Stimulated activated CD4-positive, alpha-beta T cell treated with anti-CD3 and anti-CD28 coated beads, TNF-alpha, amount 100 ng/mL, for 48 hours (primary cell): ENCODE measurements around the gene NAGLU.

Experiments
- DNase-seq, 3 donors: peaks; one replicate each; pipeline ENCODE4 v3.0.0-alpha.2; 2020; ENCODE audit warnings: low read depth in 3 of 3

The NAGLU gene

DNA sequence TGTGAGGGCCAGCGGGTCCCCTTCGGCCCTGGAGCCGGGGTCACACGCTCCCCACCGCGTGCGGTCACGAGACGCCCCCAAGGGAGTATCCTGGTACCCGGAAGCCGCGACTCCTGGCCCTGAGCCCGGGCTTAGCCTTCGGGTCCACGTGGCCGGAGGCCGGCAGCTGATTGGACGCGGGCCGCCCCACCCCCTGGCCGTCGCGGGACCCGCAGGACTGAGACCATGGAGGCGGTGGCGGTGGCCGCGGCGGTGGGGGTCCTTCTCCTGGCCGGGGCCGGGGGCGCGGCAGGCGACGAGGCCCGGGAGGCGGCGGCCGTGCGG, at the start of gene NAGLU:
Gene NAGLU (plus strand): TSS at position 194 of the 324 bp plus-strand sequence. CDS start 32 bp downstream, at position 226.
- peak; percentile 75 to 84 (median 77) for DNase-seq

DNA sequence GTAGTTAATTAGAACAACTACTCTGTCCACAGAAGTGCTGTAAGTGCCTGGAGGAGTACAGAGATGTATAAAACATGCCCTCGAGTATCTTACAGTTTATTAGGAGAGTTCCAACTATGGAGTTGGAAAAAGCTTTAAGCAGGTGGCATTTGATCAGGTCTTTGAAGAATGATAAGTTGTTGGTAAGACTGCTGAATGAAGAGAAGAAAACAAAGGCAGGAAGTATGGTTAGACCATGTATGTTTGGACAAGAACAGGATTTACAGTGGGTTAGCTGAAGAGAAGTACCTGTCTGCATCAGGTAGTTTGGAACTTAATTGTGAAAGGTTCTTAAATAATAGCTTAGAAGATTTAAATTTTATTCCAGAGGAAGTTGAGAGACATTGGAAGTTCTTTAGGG, 48.0 kb upstream of the NAGLU start:
- no peak for DNase-seq

- DNase-seq = no peak
These were observed 42.7 kb upstream of the NAGLU start for GRCh38 chr17:42493319-42493718.

DNA sequence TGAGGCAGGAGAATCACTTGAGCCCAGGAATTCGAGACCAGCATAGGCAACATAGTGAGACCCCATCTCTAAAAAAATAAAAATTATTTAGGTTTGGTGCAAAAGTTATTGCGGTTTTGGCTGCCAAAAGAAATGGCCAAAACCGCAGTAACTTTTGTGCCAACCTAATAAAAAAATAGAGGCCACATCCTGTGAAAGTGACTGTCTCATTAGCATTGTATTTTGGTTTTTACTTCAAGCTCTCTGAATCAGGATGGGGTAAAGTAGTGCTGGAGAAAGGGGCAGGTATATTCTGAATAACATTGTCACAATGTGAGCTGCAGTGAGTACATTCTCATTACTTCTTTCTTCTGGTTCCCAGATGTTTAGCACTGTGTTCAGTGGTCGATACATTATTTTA, 41.4 kb upstream of the NAGLU start:
- DNase-seq = no peak

GRCh38 chr17:42498828-42499227, 37.2 kb upstream of the NAGLU start:
- no peak for DNase-seq

- DNase-seq = no peak
These were observed 34.0 kb upstream of the NAGLU start for GRCh38 chr17:42502091-42502490.

DNA sequence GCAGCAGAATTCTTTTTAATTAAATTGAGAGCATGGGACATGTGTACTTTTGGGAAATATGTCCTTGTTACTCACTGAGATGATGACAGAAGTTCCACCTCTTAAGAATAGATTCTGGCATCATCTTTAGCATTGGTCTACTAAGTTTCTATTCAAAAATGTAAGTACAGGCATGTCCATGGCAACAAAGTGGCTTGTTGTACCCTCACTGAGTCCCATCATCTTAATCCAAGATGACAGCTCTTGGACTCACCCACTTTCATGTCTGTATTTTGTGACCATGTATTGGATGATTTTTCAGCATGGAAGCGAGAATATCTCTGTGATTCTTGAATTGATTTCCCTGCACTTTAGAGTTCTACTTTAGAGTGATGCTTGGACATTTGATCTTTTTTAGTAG, 33.1 kb upstream of the NAGLU start:
- no peak for DNase-seq

DNA sequence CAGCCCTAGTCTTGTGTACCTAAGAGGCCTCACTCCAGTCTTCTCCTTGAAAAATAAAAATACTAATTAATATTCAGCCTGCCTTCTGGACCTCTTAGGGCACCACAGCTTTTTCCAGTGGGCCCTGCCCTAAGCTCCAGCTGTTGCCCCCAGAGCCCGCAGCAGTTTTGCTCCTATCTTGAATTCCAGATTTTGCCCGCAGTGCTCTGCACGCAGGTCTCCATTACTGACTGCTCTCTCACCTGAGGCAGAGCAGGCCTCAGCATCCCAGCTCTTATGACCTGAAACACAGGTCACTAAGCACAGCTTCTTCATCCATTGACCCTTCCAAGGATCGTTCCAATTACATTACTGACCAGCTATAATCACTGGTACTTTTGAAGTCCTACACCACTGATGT, 28.4 kb upstream of the NAGLU start:
- no peak for DNase-seq

DNA sequence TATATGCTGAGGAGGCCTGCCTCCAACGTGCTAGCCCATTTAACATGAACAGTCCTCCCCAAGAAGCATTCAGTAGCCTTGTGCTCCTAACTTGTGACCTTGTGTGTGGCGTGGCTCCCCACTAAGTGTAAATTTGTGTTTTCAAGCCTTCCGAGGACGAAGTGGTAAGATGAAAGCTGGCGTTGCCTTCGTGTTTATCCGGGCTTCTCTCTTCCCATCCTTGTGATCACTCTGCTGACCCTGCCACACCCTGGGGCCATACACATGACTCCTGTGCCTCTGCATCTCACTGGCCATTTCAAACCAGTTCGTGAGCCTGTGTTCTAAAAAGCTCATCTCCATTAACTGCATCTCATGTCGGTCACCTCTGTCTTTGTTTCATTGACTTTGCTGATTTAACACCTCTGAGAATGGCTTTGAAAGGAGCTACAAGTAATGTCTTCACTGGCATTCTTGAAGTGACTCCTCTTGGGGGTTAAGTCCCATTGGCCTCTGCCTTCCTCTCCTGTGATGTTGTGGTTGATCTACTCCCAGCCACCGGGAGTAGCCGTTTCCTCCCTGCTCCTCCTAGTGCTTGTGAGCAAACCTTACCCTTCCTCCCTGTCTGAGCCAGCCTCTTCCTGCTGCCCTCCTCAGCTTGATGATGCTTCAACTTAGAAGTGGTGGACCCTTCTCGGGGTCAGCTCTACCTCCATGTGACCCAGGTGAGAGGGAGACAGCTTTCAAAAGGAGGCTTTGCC, 27.4 kb upstream of the NAGLU start:
- DNase-seq = no peak

DNA sequence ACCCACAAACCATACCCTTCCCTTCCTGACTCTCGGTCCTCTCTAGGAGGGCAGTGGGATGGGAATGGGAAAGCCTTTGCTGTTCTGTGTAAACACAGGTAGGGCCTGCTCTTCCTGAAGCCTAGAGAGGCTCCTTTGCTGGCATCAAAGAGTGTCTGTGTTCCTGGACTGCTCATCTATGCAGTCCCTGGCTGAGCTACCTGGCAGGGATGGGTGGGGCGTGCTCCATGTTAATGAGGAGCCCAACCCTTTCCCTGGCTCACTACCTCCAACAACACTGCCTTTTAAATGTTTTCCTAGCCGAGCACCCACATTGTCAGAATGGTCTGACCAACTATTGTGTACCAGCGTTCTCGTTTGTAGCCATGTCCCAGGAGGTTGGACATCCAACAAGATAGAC, 26.6 kb upstream of the NAGLU start:
- no peak for DNase-seq

DNA sequence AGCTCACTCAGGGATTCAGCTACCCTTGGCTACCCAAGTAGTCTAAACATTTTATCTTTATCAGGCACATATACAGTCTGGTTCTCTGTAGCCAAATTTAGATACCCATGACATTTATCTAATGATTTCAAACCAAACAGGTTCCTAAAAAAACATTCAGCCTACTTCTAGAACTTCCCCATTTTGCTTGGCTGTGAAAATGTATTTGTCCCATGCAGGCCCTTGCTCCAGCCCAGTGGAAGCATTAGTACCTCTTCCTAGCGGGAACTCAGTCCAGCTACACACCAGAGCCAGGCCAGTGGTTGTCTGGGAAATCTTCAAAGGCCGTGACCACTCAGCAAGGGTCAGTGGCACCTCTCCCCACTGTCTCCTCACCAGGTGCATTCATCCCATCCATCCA, 26.2 kb upstream of the NAGLU start:
- no peak for DNase-seq

- DNase-seq = no peak
These were observed 23.8 kb upstream of the NAGLU start for GRCh38 chr17:42512246-42512645.

GRCh38 chr17:42512733-42513251, 23.2 kb upstream of the NAGLU start:
- DNase-seq = no peak

- no peak for DNase-seq
These were observed 22.4 kb upstream of the NAGLU start for GRCh38 chr17:42513686-42514085.

DNA sequence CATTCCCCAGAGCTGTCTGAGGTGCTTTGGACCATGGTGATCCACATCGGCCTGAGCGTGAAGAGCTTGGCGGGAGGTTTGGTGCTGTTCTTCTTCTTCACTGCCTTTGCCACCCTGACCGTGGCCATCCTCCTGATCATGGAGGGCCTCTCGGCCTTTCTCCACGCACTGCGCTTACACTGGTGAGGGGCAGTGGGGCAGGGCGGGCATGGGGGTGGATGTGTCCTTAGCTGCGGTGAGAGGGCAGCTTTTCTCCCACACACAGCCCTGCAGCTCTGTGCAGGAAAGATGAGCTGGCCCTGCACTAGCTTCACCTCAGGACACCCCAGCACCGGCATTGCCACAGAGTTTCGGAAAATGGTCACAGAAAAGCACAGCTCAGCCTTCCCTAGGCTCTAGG, 21.8 kb upstream of the NAGLU start:
- no peak for DNase-seq

DNA sequence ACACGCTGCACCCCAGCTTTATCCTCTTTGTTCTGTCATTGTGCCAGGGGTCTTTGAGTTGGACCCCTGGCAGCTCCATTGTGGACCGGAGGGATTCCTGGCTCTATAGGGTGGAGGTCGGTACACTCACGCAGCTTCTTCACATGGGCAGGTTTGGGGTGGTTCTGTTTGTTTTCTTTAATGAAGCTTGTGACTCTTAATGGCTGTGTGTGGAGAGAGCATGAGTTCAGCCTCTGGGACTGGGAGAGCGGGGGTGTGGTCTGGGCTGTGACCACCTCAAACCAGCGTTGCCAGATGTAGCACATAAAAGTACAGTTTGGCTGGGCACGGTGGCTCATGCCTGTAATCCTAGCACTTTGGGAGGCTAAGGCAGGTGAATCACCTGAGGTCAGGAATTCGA, 21.2 kb upstream of the NAGLU start:
- no peak for DNase-seq

GRCh38 chr17:42517516-42517915, 18.5 kb upstream of the NAGLU start:
- peak; percentile 64 to 77 (median 73) for DNase-seq

DNA sequence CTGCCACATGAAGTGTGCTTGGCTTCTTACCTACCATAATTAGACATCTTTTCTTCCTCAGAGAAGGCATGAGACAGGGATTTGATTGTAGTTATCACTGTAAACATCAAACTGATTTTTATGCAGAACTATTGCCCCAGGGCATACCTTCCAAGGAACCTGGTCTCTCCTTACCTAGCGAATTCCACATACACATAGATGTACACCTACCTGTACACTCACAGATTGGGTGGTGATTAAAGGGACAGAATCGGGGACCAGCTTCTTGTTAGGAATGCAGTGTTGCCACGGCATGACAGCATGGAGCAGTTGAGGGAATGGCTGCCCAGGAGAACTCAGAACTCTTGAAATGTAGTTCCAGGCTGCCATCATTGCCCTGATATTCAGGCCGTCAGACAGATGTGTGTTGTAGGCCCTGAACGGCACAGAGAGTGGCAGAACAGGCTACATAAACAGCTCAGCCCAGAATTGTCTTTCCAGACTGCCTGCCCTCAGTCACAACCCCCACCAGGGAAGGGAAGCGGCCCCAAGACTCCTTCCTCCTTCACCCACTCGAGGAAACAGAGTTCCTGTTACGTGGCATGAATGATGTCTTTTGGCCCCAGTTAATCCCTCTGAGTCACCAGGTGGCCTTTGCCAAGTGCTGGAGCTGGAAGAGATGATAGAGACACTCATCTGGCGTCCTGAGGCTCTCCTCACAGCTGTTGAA, 17.8 kb upstream of the NAGLU start:
- DNase-seq = no peak

DNA sequence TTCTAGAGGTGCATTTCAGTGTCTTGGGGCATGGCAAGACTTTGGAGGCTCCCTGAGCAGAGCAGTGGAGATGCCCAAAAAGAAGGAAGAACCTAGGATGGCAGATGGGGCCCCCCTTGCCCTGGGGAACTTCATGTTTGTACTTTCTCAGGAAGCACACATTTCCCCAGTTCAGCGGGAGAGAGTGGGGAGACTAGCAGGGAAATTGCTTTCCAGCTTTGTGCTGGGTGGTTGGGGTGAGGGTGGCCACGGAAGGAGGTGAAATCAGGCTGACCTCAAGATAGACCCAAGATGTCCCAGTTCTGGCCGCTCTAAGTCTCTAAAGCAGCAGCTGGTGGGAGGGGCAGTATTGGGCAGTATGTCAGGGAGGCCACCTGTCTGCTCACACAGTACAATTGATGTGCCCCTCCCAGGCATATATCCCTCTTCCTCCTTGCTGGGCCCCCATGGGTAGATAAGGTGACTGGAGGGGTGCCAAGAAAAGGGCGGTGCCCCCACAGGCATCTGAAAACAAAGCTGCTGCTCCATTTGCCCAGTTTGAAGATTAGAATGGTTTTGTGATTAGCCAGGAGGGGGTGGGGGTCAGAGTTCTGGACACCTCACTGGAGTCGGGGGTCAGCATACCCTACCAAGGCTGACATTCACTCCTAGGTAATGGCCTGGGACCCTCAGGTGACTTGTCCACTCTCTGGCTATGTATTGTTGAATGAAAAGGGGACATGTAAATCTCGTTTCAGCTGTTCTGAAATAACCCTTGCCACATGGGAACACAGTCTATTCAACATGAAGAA, 17.1 kb upstream of the NAGLU start:
- no peak for DNase-seq

DNA sequence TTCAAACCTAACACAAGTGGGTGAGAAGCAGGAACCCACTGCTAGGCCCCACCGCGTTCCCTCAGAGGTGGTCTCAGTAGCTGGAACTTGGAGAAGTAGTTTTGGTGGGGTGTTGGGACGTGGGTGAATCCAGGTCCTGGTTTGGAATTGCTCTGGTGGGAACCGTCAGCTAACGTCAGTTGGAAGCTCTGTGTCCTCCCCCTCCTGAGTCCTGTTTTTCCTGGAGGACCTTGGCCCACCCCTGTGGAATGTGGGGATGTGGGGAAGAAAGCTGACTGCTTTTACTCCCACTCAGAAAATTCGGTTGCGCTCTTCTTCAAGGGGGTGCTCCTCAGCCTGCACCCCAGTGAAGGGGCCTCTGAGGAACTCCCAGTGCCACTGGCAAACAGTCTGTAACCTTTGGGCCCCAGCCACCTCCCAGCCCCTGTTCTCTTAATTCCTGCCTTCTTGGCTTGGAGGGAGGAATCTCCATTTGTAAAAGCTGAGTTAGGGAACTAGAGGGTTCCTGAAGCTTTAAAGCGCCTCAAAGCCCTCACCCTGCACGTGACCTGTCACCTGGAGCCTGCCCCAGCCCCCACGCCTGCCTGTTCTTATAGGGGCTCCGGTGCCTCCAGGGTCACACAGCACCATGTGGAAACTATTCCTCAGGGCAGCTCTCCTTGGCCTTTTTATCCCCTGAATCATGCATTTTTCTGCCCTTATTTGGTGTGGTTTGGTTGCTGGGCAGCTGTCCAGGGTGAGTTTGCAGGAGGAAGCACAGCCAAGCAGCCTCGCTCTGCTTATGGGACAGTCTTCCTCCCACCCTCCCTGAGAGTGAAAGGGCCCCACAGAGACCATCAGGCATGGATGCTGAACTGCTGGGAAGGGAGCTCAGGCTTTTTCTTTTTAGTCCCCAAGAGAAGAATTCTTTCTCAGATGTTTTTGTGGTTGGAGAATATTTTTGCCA, 16.2 kb upstream of the NAGLU start:
- no peak for DNase-seq

DNA sequence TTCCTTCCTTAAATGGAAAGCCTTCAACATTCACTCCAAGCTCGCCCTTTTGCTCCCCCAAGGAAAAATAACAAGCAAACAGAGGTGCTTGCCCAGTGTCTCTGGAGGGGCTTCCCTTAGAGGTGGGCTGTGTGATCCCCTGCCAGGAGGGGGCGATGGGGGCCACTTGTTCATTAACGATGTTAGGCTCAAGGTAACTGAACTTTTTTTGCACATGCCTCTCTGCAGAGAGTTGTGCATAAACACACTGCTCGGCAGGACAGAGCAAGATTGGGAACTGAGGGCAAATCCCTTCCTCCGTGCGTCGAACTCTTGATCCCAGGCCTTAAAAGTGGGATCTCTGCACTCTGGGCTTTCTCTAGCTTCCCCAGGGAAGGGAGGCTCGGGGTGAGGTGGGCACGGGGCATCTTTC, 15.5 kb upstream of the NAGLU start:
- no peak for DNase-seq
